ENCODE data around the gene RING1.
"Not testable (repeated sequence)": the region's sequence is repeated elsewhere in the genome, so short reads cannot be mapped to it uniquely, and the experiment has no call there.

Gene RING1

GRCh38 chr6:33207552-33208090 is 679 bp upstream of the RING1 start:
- DNase-seq = no peak

DNA sequence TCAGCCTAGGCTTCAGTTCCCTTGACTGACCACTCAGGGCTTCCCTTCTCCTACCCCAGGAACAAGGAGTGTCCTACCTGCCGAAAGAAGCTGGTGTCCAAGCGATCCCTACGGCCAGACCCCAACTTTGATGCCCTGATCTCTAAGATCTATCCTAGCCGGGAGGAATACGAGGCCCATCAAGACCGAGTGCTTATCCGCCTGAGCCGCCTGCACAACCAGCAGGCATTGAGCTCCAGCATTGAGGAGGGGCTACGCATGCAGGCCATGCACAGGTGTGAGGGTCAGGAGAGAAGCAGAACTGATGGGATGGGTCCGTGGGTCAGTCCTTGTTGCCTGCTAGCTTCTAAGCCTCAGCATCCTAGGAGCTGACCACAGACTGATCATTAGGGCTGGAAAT is 1.6 kb downstream of the RING1 start:
- DNase-seq = no peak

DNA sequence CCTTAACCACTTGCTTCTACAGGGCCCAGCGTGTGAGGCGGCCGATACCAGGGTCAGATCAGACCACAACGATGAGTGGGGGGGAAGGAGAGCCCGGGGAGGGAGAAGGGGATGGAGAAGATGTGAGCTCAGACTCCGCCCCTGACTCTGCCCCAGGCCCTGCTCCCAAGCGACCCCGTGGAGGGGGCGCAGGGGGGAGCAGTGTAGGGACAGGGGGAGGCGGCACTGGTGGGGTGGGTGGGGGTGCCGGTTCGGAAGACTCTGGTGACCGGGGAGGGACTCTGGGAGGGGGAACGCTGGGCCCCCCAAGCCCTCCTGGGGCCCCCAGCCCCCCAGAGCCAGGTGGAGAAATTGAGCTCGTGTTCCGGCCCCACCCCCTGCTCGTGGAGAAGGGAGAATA is 2.8 kb downstream of the RING1 start:
- DNase-seq = no peak

GRCh38 chr6:33211666-33212422 is 3.5 kb downstream of the RING1 start:
- no peak for DNase-seq

GRCh38 chr6:33212857-33213165 is 4.5 kb downstream of the RING1 start:
- DNase-seq = no peak

- DNase-seq = peak; percentile 24
Measured at GRCh38 chr6:33213166-33213988, 5.1 kb downstream of the RING1 start.

- no peak for DNase-seq
Measured at GRCh38 chr6:33213989-33214335, 5.7 kb downstream of the RING1 start.

DNA sequence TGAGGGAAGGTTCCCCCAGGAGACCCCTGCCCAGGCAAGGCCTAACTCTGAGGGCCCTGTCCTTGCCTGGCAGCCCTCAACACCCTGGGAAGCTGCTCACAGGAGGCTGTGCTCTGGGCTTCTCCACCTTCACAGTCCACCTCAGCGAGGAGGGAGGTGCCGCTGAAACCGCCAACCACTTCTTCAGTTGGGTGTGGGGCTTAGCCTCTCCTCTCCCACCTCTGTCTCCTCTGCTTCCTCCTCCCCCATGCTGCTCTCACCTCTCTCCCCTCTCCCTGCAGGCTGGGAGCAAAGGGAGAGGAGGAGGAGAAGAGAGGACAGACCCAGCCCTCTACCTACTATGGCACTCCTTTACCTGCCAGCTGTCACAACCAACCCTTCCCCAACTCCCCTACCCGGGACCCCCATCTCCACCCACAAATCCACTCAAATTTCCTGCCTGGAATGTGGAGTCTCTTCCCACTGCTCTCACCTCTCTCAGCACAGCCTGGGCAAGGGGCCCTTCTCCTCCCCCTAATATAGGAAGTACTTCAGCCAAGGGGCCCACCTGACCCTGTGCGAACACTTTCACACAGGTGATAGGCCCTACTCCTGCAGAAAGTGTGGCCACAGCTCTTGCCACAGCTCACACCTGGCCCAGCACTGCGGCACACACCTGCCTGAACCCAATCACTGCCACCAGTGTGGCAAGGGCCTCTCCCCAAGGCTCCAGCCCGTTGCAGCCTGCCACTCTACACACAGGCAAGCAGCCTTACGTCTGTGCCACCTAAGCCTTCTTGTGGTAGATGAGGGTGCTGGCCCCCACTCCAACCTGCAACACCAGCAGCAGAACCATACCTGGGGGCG is 7.2 kb downstream of the RING1 start:
- DNase-seq = no peak

- DNase-seq = no peak
Measured at GRCh38 chr6:33216117-33216649, 7.9 kb downstream of the RING1 start.

GRCh38 chr6:33217246-33217645 is 8.9 kb downstream of the RING1 start:
- DNase-seq = no peak

- DNase-seq = no peak
Measured at GRCh38 chr6:33217681-33218080, 9.4 kb downstream of the RING1 start.

DNA sequence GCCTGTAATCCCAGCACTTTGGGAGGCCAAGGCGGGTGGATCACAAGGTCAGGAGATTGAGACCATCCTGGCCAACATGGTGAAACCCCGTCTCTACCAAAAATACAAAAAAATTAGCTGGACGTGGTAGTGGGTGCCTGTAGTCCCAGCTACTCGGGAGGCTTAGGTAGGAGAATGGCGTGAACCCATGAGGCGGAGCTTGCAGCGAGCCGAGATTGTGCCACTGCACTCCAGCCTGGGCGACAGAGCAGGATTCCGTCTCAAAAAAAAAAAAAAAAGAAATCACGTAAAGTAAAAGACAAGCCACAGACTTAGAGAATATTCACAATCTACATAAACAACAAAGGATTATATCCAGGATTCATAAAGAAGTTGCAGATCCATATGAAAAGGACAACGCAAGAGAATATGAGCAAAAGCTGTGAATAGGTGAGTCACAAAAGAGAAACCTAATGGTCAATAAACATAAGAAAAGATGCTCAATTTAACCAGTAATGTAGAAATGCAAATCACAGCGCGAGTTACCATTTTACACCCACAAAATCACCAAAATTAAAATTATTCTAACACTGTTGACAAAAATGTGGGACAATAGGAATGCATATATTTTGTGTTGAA is 18.3 kb downstream of the RING1 start:
- not testable (repeated sequence) for DNase-seq

DNA sequence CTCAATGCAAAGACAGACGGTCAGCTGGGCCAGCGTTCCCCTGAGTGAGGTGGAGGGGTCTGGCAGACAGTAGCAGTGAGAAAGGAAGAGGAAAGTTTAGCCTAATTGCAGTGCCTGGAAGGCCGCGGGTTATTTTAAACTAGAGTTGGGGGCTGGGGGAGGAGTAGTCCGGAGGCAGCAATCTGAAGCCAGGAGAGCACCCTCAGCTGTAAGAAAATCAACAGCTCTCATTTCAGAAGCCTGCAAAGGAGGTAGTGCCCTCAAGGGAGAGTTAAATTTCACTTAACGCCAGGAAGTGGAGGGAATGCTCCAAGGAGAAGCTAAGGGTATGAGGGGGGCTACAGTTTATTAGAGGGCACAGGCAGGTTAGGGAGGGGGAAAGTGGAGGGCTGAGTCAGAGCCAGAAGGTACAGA is 26.9 kb downstream of the RING1 start:
- no peak for DNase-seq

GRCh38 chr6:33236328-33236727 is 28.0 kb downstream of the RING1 start:
- no peak for DNase-seq

GRCh38 chr6:33236852-33237251 is 28.6 kb downstream of the RING1 start:
- no peak for DNase-seq

DNA sequence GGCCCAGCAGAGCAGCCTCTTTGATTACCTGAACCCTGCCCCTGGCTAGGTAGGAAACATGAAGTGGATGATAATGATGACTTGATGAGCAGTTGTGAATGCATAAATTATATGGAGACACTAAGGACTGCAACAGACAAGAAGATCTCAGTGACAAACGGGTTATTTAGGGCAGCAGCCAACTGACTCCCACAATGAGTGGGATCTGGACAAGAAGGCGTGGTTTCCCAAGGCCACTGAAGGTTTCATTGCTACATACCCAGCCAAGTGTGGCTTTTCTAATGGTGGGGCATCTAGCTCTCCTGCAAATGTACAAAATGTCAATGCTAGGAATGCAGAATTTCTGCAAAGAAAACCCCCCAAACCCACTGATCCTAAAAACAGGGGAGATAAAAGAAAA is 29.4 kb downstream of the RING1 start:
- peak; percentile 33 for DNase-seq

DNA sequence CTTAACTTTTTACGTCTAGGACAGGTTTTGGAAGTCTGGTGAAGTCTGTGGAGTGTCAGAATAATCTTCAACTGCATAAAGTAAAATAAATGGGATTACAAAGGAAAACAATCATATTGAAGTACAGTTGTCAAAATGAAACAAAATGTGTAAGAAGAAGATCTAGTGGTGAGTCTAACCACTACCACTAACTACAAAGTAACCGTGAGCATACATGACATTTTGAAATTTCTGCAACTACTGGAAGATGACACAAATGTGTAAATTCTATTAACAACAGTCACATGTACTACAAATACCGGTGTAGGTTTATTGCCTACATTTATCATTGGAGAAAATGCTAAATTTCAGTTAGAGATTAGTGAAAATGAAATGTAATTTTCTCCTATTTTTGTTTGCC is 33.7 kb downstream of the RING1 start:
- peak; percentile 26 for DNase-seq

DNA sequence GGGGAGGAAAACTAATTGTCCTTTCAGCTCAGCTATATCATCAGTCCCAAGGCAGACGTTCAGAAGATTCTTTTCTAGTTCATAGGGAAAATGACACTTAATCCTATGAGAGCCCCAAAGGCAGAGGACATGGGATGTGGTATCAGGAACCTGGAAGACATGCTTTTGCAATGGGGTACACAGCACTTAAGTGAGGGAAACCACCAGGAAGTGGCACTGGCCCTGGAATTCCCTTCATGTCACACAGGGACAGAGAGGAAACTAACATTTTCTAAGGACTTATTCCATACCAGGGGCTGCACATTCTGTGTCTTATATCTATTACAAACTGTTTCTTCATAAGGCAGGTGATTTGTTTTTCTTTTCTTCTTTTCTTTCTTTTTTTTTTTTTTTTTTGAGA is 35.2 kb downstream of the RING1 start:
- no peak for DNase-seq

DNA sequence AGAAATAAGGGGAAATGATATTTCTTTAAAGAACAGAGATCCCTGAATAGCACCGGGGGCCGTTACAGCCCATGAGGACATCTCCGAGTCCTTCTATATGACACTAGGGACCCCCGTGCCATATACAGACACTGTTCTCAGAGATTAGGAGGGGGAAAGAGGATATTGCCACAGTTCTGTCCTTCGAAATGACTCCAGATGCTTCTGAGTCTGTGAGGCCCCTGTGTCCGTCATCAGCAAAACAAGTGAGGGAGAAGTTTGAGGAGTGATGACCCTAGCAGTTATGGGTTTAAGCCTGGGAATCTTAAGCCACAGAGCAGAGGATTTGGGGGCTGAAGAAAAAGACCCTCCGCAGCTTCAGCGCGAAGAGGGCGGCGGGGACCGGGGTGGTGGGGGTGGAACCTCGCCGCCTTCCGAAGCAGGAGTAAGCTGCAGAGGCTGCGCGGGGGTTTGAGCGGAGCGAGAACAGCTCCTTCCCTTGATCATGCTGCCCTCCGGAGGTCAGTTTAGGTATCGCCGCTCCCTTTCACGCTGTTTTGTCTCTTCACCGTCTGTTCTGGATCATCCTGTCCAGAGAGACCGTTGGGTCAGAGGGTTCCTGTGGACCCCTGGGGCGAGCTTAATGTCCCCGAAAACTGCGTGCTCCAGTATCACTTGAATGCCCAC is 39.8 kb downstream of the RING1 start:
- peak; percentile 76 for DNase-seq

GRCh38 chr6:33248643-33248931 is 40.3 kb downstream of the RING1 start:
- DNase-seq = no peak

GRCh38 chr6:33248932-33249731 is 40.8 kb downstream of the RING1 start:
- DNase-seq = peak; percentile 99
